GM19395 (cell line): ENCODE data around the gene ABLIM3.
"Not testable (repeated sequence)": the region's sequence is repeated elsewhere in the genome, so short reads cannot be mapped to it uniquely, and the experiment has no call there.

Source experiments
- ATAC-seq: cut with Tn5 transposase; IDR thresholded peaks from one replicate; pipeline ENCODE4 v1.9.1; 2021; ENCODE audit warnings: mild to moderate bottlenecking, moderate library complexity; ENCODE audit not compliant: unreplicated experiment

Gene ABLIM3

DNA sequence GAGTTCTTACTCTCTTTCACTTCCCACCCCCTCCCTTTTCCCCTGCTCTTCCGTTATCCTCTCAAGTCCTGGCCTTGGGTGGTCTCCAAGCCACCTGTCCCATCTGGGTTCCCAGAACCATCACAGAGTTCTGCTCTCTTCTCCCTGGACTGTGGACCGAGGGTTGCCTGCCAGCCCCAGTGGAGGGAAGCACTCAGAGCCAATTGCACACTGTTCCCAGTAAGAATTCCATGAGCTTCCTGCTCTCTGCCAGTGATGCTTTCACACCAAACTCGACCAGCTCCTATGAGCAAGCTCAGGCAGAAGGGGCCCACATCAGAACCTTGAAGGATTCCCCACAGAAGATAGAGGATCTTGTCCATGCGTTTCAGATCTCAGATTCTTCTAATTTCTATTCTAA lies 110.3 kb downstream of the ABLIM3 start:
- ATAC-seq, result no peak

DNA sequence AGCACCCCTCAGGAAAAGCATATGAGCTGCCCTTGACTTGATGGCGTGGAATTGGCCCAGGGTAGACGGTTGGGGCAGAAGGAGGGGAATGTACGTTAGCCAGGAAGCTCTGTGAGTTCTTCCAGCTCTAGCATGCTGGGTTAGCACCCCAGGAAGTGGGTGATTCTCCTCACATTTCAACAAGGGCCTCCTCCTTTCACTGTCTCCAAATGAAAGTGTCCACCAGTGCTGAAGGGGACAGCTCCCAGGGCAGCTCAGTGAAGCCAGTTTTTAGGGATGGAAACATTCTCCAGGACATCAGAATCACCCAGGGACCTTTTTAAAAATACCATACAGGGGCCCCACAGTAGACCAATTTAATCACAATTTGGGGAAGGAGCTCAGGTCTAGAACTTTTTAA lies 113.2 kb downstream of the ABLIM3 start:
- no peak for ATAC-seq

DNA sequence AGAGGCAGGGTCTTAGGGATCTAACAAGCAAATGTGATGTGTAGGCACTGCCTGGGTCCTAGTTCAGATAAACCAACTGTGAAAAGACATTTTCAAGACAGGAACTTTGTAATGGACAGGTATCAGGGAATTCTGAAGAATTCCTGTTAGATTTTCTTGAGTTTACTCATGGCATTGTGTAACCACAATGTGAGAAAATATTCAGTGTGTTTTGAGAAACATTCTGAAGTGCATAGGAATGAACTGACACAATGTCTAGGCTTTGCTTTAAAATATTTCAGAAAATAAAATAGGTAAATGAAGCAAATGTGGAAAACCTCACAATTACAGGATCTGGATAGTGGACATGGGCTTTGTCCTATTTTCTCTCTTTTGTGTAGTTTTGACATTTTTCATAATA lies 115.2 kb downstream of the ABLIM3 start:
- ATAC-seq, result no peak

DNA sequence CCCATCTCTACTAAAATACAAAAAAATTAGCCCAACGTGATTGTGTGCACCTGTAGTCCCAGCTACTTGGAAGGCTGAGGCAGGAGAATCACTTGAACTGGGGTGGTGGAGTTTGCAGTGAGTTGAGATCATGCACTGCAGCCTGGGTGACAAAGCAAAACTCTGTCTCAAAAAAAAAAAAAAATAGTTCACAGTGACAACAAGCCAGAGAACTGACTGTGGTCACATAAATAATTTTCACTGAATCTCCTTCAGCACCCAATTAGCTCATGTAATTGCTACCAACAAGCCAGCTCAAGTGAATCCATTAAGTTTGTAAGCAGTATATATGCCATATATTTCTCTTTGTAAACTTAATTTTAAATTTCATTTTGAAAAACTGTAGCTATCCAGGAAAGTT lies 115.8 kb downstream of the ABLIM3 start:
- no peak for ATAC-seq

DNA sequence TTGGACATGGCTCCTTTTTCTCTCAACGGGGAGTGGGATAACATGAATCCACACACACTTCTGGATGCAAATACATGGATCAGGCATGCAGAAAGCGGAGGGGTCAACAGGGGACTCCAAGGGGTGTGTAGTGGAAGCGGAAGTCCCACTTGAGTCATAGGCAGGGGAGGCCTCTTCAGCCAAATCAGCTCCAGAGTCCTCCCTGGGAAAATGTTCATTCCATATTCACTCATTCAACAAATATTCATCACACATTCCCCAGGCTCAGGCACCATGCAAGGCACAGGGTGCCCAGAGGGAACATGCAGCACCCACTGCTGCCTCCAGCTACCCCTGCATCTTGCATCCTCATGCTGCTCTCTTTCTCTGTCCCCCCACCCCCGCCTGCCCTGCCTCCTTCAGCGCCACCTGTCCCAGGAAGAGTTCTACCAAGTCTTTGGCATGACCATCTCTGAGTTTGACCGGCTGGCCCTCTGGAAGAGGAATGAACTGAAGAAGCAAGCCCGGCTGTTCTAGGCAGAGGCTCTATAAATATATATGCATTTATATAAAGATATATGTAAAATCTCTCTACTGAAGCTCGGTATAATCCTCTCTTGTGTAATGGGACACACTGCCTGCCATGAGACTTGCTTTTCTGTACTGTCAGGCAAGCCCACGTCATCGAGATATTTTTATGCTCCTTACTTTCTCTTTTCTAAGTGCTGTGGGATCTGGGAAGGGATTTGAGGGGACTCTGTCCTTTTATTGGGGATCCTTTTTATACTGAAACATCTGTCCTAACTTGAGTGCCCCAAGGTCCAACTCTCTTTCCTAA lies 116.8 kb downstream of the ABLIM3 start:
- no peak for ATAC-seq

DNA sequence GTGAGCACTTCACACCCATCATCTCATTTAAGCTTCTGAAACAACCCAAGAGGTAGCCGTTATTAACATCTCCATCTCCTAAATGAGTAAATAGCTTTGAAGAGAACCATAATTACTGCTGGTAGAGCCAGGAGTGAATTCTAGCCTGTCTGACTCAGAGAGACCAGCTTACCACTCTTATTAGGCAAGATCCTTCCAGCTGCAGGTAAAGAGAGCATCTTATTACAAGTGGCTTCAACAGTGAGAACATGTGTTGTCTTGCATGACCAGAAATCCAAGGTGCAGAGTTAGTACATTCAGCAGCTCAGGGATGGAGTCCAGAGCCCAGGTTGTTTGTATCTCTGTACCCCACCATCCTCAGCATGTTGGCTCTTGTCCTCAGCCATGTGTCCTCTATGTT lies 119.5 kb downstream of the ABLIM3 start:
- no peak for ATAC-seq

DNA sequence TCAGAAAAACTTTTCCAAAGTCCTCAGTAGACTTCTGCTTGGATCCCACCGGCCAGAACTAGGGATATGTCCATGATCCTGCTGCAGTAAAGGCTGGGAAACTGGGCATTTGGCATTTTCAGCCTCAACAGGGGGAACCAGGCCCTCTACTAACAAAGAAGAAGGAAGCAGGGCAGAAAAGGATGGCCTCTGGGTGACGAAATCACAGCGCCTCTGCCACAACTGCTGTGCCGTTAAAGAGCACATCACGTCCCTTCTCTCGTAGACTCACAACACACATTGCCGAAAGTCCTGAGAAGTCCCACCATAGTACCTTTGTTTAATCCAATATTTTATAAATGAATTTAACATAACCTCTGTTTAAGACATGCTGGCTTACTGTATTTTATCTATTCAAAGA lies 120.0 kb downstream of the ABLIM3 start:
- no peak for ATAC-seq

DNA sequence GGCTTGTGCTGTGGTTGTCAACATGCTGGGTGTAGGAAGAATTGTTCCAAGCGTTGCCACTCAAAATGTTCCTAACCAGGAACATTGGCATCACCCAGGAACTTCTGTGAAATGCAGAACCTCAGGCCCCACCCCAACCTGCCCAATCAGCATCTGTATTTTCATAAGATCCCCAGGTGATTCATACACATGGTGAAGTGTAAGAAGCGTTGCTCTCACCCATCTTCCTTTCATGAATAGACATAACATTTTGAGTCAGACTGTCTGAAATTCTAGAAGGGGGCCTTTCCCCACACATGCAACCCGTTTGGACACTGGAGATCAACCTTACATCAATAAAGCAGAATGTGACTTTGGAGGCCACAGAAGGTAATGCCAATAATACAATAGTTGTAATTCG lies 121.0 kb downstream of the ABLIM3 start:
- ATAC-seq, result no peak

DNA sequence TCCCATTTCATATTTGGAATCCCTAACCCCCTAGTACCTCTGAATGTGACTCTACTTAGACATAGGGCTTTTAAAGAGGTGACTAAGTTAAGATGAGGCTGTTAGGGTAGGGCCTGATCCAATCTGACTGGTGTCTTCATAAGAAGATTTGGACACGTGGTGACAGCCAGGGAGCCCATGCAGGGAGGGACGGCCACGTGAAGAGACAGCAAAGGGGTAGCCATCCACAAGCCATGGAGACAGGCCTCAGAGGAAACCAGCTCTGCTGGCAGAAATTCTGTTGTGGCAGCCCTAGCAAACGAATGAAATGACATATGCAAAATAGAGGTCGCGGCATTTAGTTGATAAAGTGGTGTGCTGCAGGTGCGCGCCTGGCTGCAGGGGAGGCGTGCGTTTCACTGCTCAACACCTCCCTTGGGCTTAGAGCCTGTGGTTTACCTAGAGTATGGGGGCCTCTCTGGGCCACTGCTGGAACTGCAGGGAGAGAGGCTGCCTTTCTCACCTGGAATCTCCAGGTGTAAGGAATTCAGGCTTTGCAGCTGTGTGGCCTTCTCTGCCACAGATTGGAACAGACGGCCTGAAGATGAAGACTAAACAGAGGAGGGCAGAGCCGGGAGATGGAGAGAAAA lies 123.3 kb downstream of the ABLIM3 start:
- ATAC-seq, result peak; percentile 85

DNA sequence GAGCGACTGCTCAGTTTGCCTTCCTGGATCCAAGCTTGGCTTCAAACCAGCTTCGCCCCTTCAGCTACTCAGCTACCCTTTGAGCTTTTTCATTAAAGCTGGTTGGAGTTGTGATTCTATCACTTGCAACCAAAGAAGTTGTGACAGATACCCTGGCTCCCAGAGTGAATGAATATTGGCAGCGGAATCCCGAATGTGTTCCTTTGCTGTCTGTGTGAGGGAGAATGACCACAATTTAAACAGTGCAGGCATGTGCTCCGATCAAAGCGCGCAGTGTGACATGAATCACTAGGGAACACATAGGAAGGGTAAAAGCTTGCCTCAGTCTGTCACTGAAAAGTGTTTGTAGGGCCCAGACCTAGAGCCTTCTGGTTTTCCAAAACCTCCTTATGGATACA lies 123.8 kb downstream of the ABLIM3 start:
- ATAC-seq, result no peak

DNA sequence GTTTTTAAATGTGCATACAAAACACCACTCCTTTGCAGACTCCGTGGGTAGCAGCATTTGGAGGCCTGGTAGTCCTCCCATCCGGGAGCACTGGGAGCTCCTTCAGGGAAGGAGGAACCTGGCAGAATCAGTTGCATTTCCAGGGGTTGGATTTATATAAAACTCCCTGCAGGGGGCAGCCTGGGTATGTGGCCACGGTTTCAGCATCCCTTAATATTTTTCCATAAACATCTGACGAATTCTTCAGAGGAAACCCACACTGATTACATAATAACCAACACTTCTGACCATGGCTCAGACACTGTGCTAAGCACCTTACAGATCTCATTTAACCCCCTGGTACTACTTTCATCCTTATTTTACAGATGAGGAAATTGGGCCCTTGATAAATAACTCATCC lies 124.3 kb downstream of the ABLIM3 start:
- ATAC-seq, result no peak

DNA sequence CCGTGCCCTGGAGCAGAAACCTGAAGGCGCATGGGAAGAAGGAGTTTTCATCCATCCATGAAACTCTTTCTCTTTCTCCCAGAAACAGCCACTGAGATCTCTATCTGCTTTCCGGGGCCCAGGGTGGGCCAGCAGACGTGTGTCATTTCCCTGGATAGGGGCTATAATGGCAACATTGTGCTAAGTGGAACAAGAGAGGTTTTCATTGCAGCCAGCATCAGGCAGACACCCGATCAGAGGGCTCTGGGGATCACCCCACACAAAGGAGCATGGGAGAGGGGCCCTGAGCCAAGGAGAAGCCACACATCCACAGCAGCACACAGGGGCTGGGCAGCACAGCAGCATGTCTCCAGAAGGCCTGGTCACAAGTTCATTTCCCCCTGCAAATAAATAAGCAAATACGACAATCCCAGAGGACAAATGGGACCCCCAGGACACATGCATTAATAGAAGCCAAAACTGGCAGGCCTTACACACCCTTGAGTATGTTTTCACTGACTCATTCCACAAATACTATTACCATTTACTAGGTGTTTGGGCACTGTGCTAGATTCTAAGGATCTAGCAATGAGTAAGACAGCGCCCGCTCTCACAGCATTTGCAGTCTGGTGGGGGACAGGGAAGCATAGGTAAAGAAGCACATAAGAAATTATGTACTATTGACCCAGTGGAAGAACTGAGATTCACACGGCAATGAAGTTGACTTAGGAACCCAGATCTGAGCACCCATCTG lies 126.1 kb downstream of the ABLIM3 start:
- no peak for ATAC-seq

DNA sequence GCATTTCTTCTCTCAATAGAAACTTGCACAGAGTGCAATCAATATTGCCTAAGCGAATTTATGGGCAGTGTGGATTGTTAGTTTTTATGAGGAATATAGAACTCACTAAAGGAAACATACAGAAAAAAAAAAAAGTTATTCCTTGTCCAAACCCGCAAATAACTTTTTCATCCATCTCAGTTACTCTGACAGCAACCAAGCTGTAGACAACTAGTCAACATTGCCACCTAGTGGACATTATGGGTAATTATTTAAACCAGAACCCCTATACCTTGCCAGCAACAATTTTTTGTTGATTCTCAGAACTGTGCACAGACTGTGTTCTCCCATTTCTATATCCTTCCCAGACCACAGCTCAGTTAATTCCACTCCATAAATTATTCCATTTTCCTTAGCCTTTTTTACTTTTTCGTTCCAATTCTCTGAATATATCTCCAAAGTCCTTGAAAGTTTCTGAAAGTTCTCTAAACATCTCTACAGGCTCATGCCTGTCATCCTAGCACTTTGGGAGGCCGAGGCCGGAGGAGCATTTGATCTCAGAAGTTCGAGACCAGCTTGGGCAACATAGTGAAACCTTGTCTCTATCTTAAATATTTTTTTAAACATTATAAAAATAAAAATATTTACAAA lies 127.8 kb downstream of the ABLIM3 start:
- peak; percentile 50 for ATAC-seq

DNA sequence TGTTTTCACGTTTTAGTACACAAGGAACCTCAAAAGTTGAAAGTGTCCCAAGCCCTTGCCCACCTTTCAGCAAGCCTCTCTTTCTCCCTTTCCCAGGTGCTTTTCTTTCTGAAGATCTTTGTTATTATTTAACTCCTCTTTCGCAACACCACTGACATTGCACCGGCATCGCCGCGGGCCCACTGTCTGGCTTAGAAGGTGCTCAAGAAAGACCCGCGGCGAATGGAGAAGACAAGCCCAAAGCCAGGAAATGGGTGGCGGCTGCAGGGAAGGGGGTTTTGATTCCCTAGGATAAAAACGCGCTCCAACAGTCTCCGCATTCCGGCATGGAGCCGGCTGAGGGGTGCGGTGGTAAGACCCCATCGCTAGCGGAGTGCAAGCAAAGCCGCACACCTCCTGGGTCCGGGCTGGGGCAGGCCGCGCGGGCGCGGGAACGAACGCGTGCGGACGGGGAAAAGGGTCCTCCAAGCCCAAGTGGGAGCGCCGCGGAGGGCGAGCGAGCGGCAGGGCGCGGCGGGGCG lies 130.0 kb downstream of the ABLIM3 start:
- no peak for ATAC-seq

DNA sequence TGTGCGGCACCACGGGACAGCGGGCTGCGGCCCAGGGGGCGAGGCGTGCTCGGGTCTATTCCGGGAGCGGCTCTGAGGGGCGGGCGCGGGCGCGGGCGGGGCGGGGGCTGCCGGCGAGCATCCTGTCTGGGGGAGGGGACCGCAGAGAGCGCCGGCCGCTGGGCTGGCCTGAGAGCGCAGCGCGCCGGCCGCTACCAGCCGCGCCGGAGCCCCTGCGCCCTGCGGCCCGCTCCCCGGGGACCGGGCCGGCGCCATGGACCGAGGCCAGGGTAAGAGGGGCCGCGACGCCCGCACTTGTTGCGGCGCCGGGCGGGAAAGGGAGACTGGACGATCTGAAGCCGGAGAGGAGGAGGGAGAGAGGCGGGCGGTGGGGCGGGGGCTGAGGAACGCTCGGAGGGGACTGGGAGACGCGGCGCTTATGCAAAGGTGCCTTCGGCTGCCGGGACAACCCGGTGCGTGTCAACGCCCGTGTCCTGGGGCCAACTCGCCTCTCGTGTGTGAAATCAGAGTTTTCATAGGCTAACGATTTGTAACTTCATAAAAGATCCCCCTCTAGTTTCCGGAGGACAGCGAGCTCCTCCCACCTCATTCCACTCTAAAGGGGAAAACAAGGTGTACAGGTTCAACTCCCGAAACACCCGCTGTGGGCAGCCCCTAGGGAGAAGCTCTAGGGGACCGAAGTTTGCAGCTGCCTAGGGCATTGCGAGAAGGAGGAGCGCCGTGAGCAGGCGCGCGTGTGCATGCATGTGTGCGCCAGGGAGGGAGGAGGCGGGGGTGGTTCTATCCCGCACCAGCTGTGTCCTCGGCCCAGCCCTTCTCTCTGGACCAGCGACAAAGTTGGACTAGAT lies 130.6 kb downstream of the ABLIM3 start, which contains the start of gene AFAP1L1:
TSS of gene AFAP1L1 (plus strand) at position 144 of the 848 bp plus-strand sequence. CDS start at position 254, 110 bp downstream.
- ATAC-seq, result no peak

DNA sequence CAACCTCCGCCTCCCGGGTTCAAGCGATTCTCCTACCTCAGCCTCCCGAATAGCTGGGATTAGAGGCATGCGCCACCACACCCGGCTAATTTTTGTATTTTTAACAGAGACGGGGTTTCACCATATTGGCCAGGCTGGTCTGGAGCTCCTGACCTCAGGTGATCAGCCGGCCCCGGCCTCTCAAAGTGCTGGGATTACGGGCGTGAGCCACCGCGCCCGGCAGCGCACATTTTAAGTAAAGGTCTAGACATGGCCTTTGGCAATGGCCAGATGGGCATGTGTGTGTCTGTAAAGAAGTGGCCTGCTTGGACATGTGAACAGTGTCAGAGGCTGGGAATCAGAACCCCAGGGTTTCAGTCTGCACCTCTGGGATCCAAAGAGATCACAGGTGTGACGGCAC lies 131.5 kb downstream of the ABLIM3 start:
- not testable (repeated sequence) for ATAC-seq

DNA sequence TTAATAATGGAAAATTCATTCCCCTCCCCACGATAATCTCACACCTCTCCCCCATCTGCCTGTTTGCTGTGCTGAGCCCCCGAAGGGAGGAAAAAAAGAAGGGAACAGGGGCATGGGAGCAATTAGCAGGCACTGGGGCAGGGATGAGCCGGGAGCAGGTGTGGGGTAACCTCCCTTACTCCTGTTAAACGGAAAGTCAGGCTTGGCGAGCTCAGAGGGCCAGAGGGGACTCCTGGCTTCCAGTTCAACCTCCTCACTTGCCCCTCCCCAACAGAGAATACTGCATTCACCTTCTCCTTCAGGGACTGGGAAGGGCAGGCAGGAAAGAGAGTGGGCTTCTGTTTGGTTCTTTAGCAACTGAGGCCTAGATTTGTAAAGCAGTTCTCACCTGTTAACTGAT lies 131.9 kb downstream of the ABLIM3 start:
- ATAC-seq, result no peak

DNA sequence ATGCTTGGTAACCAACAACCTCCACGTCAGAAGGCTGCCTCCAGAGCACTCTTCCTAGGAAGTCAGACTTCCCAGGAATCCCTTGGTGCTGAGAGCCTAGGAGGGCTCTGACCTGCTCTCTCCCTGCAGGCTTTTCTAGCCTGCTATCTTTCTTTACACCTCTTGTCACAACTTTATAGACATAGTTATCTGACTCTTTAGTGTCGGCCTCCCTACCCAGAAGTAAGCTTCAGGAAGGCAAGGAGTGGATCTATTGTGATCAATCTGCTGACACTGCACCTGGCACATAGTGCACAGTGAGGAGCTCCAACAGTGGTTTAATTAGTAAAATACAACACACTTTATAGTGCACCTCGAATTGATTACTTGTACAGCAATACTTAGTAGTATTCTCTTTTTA lies 132.7 kb downstream of the ABLIM3 start:
- ATAC-seq, result no peak

DNA sequence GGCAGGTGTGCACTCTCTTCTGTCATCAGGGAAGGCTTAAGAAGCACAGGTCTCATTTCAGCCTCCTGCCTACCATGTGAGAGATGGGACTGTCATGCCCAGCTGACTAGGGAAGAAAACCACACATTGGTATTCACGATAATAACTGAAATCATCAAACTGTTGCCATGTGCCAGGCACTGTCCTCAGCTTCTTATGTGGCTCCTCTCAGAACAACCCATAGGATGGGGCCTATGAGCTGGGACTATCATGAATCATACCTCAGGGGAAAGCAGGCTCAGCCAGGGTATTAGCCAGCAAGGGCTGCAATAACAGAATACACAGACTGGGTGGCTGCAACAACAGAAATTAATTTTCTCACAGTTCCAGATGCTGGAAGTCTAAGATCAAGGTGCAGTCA lies 133.6 kb downstream of the ABLIM3 start:
- no peak for ATAC-seq

DNA sequence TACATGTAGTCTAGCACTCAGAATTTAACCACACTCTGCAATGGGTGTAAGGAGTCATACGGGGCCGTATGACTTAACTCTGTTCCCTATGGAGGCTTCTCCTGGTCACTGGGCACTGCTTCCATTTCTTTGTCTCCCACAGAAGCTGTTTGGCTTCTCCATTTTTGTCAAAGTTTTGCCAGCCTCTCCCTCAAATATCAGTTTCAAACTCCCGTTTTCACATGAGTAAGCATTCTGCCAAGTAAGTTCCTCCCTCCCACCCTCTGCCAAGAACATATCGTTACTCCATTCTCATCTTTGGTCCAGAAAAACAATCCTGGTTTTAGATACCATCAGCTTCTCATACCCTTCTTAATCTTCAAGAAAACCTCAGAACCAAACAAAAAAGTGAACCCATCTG lies 136.5 kb downstream of the ABLIM3 start:
- ATAC-seq, result no peak
